GM19397 (cell line): ENCODE results near the gene AMMECR1.

Experiments used
- ATAC-seq: cut with Tn5 transposase; IDR thresholded peaks from one replicate; pipeline ENCODE4 v1.9.1; 2021; ENCODE audit warnings: mild to moderate bottlenecking, moderate library complexity; ENCODE audit not compliant: unreplicated experiment

Gene AMMECR1

DNA sequence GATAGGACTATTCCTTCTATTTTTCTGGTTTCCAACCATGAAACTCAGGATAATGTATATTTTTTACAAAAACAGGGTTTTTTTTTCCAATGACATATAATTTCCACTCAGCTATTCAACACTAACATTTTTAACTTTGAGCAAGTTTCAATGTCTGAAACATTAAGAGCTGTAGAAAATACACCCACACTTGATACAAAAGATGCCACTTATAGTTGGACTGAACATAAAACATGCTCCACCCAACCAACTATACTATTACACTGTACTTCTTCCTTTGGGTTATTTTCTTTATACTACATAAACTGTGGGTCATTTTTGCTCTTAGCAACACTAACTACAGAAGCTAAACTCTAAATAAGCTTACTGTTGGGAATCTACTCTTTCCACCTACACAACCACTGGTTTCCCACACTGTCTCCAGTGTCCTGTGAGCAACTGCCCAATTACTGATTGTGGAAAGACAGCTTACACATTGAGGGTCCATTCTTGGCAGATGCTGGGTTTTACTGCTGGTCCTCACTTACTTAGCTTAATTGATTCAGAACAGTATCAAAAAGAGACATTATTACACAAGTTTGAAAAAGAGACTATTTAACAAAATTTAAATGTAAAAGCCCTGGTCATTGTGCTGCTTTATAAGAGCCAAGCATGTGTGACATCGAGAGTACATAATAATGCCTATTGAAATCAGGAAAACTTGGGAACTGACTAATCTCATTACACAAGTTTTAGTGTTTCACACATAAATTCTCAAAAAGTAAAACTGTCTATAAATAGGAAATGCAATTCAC lies 6.3 kb downstream of the AMMECR1 start:
- ATAC-seq: no peak

DNA sequence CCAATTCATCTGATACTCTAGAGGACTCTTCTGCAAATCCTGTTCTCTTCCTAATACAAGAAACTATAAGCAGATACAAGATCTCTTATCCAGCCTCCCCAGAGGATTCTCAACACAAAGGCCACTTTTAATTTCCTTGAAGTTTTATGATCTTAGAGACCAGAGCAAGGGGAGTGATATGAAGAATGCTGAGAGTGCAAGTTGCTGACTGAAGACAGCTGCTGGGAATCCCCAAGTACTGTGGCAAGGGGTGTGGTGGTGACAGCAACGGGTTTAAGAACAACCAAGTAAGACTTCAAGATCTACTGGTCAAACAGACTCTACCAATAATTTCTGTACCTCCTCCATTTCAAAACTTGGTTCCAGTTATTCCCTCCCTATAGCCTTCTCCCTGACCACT lies 7.0 kb downstream of the AMMECR1 start:
- peak; percentile 76 for ATAC-seq

DNA sequence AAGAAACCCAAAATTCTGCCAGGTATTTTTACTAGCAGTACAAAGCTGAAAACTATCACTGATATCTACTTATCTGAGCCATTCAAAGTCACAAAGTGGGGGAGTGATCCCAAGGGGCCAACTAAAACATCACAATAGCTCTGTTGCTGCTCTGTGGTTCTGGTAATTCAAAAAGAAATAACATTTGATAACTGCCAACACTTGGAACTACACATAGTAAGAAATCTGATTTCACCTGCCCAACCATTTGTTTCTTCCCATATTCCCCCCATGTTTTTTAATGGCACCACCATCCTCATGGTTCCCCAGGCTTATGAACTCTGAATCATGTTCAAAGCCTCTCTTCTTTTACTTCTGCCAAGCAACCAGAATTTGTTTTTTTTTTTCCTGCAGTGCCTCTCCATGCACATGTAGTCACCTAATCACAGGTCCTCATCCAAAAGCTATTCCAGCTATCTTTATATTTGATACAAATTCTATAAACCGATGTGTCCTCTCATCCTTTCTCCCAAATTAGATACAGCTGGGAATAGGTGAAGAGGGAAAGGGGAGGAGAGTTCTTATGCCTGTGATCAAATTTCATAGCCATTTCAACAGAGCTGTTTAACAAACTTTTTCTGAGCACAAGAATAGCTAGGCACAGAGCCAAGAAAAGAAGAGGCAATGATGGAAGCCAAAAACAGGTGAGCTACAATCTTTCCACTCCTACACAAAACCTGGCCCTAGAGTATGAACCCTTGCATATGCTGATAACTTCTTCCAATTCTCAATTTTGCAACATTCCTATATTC lies 7.7 kb downstream of the AMMECR1 start:
- ATAC-seq: no peak

DNA sequence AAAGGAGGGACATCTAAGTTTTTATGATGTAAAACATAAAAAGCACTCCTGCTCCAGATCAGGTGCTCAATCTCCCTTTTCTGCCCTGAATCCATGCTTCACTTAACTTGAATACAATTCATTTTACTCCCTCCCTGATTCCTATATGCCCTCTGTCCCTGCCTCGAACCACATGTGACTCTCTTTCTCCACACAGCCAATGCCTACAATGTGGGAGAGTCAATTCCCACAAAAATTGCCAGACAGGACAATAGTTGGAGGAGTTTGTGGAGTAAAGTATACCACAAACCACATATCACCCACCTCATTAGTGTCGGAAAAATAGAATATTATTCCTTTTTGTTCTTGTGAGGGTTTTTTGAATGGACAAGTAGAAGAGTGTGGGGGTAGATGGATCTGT lies 9.7 kb downstream of the AMMECR1 start:
- no peak for ATAC-seq

DNA sequence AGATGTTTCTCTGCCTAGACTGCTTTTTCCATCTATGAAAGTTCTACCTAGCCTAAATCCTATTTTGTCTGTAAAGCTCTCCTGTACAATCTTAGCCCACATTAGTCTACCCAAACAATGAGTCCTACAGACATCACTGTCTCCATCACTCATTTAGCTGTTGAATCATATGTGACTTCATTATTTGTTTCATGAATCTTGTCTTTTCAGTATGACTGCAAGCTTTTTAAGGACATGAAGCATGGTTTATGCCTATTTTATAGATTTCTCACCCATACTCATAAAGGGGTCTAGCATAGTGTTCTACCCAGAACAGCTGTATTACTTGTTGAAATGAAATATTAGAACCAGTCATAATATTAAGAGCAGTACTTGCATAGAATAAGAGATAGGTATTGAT lies 13.0 kb downstream of the AMMECR1 start:
- no peak for ATAC-seq

DNA sequence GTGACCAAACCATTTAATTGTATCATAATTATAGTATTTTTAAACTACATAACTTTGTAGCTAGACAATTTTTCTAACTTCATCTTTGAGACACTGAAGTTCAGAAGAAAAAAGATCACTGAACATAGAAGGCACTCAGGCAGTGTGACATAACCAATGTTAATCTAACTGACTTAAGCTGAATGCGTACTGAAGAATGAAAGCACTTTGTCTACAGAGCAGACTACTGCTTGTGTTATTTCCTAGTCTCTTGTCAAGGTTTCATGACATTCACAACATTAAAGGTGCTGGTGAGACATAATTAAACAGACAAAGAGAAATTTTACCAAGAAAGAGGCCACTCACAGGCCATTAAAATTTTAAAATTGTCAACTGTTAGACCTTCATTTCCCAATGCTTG lies 13.5 kb downstream of the AMMECR1 start:
- no peak for ATAC-seq

DNA sequence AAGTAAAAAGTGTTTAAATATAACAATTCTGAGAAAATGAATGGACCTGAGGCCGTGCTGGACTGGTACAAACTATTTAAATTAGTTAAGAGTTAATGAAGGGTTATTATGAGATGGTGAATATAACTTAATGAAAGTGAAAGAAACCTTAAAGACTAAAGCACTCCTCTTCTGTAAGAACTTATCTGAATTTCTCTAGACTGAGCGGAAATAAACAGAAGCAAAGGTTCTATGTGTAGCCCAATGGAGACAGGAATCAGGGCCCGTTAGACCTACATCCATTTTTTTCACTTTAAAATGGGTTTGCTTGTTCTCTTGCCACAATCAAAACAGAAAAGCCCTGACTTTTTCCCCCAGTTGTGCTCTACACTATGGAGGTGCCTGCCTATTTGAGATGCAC lies 14.9 kb downstream of the AMMECR1 start:
- ATAC-seq: no peak

DNA sequence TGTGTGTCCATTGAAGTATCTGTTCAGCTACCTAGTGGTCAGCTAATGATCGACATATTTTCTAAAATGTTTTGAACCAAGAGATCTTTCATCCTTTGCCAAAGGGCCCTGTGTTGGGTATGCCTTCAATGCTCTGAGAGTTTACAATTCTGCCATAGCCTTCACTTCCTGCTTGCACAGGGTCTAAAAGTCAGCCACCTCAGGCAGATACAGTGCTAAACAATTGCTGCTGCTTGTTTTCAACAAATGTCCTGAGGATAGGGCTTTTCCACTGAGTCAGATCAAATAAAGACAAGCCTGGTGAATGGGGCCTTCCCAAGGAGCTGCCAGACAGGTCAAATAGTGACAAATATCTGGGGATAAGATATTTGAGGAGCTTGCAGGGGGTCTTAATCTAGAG lies 16.7 kb downstream of the AMMECR1 start:
- ATAC-seq: no peak

DNA sequence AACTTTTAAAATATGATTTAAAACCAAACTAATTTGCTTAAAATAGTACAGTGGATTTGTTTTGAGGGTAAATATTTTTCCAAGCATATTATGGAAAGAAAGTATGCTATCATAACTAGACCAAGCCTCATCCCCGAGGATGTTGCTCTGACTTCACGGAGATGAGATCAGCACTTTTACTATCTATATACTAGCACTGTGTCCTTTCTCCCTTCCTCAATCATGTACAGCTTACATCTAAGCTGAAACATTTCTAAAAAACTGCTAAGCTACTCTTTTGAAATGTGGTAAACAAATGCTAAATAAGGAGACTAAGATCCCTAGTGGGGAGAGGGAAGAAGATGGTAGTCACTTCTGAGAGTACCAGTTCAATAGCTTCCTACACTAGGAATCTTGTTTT lies 23.8 kb downstream of the AMMECR1 start:
- no peak for ATAC-seq

DNA sequence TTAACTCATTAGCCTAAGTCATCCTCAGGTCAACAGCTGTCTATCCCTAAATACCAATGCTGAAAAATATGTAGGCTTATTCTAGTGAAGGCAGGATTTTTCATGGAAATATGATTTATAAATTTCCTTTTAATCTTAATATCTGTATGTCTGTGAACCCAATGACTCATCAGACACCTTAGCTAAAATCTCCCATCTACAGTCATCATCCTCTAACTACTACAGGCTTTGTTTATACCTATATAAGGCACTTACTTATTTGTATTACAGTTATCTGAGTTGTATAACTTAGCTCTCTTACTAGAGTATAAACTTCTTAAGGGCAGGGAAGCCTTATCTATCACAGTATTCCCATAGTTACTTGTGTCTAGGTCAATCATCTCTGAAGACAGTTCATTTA lies 24.2 kb downstream of the AMMECR1 start:
- ATAC-seq: no peak

DNA sequence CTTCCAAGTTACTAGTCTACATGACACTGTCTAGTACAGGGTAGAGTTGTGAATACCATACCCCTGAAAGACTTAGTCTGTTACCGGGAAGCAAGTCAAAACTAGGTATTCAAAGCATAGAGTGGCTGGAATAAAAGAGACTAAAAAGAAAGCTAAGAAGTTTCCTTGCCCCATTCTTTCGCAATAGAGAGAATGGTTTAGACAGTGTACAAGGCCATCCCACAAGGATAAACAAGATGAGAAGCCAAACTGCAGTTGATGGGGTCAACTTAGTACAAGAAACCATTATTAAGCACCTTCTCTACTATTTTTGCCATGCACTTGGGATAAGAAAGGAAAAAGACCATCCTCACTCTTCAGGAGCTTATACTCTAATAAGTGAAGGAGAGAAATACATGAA lies 30.3 kb downstream of the AMMECR1 start:
- no peak for ATAC-seq

DNA sequence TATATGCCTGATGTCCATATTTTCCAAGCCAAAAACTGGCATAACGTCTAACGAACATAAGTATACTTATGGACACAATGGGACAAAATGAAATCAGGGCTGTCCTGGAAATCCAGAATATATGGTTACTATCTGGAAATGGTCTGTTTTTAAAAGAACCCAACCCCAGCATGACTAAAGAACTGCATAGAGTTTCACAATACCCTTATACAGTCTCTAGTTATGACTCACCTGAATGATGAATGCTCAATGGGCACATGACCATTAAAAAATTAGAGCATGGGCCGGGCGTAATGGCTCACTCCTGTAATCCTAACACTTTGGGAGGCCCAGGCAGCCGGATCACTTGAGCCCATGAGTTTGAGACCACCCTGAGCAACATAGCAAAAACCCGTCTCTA lies 31.8 kb downstream of the AMMECR1 start:
- no peak for ATAC-seq

DNA sequence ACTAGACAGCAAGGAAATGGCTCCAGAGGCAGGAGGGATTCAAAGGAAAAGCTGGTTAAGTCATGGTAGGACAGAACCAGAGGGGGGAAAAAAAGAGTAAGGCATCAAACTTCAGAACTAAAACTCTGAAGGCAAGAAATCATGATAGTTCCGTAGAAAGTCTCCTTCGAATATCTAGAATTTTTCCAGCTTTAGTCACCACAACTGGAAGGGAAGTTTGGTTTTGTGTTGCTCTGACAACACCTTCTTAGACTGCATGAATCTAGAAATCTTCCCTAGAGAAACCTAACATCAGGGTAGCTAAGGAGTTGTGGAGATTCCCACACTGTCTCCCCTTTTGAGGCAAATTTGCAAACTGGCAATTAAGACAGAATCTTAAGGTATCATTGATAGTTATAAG lies 33.7 kb downstream of the AMMECR1 start:
- no peak for ATAC-seq

DNA sequence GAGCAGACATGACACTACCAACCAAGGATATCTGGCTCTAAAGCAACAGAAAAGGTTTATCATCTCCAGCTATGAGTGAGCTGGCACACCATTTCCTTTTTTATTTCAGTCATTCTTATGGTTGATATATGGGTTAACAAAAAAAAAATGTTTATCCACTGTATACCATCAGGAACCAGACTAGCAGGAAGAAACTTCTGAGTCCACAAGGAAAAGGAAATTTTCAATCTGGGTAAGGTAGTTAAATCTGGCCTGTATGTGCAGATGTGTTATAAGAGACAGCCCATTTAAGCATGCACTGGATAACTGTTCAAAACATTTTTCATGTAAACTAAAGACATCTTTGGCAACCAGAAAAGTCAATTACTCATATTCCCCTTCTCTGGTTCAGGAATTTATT lies 35.0 kb downstream of the AMMECR1 start:
- ATAC-seq: no peak

DNA sequence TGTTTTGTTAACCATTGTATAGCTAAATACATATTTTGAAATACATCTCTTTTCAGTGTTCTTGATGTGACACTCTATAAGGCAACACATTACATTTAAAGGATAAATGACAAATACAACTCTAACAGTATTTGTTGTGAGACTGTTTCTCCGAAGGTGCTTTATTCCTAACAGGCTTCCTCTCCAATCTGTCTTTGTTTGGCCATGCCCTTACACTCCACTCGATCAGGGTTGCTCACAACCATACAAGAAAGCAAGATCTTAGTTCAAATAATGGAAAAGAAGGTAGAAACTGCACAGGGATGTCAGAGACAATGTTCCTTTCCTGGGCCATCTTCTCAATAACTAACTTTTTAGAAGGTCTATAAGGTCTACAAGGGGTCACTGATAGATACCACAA lies 36.5 kb downstream of the AMMECR1 start:
- no peak for ATAC-seq

DNA sequence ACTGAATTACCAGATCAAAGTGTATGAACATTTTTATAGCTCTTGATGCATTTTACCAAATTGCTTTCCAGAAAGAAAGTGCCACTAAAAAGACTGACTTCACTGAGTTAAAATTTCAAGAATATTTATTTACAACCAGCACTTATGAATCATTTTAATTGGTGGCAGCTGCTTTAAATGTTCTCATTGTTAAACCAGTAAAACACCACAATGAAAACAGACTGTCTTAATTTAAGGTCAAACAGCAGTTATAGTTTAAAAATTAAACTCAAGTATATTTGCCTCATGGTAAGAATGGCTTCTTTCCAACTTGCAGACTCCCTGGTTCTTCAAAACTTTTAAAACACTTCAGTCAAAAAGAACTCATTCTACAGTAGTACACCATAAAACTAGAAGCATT lies 36.9 kb downstream of the AMMECR1 start:
- ATAC-seq: no peak

DNA sequence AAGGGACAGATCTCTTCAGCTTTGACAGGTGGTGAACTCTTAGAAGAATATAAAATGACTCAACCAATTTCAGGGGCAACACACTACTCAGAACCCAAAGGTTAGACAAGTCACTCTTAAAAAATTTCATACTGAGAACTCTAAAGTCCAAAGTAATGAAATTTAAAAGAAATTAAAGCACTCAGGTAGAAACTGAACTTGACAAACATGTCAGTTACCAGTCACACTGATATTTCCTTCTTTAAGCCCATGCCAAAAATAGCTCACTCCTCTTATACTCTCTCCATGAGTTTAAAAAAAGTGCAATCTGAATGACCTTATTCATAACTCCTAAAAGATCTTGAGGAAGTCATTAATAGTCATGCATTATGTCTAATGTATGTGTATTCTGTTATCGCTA lies 40.3 kb downstream of the AMMECR1 start:
- ATAC-seq: no peak

DNA sequence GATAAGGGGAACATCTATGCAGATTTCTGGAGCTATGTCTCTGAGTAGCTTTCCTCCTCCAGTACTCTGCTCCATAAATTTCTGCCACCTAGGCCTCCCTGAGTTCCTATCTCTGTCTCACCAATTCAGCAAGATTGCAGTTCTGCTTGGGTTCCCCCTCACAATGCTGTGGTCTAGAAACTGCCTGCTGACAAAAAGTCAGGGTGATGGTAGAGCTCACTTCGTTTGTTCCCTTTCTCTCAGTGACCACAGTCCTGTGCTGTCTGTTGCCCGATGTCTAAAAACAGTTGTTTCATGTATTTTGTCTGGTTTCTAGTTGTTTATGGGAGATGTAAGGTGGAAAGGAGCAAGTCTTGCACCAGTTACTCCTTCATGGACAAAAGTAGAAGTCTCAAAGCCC lies 41.1 kb downstream of the AMMECR1 start:
- peak; percentile 95 for ATAC-seq

DNA sequence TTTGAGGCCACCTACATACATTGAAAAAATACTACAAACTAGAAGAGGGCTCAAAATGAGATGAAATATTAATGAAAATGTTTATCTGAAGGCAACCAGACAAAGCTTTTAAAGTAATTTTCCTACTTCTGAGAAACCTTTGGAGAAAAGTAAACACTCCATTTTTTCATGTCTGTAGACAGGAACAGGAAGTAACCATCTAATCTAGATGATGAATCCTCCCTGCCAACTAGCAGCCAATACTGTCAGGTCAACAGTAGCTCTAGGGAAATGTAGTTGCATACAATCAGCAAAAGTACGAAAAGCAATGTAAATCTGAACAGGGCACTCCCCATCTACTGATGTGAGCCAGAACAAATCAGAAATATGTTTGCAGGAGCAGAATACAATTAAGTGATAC lies 49.0 kb downstream of the AMMECR1 start:
- ATAC-seq: no peak

DNA sequence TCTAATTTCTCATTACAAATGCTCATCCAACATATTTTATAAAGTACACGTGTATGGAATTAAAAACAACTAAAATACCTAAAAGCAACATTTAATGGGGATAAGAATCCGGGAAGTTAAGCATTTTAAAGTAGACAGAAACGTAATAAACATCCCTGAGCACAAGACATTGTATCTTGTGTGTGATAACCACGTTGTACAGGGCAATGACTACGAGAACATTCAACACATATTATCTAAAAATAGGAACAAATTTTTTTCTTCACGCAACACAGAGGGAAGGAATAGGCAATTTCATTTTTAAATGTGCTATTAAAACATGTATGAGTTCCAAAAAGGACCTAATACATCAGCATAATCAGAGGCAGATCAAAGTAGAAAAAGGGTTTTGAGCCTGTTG lies 49.5 kb downstream of the AMMECR1 start:
- ATAC-seq: no peak

DNA sequence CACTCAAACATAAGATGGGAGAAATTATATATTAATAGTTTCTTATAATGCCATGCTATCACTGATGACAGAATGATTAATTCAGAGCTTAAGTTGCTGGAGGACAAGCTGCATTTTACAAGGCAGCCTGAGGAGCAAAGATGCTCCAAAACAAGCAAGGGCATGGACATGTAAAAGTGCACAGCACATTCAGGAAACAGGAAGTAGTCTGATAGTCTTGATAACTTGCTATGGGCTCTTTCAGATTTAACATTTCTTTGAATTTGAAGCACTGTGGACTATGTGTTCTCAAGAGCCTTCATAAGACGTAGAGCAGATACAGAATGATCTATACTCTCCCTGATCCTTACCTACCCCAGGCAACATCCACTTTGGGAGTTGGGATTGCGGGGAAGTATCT lies 50.0 kb downstream of the AMMECR1 start:
- no peak for ATAC-seq

DNA sequence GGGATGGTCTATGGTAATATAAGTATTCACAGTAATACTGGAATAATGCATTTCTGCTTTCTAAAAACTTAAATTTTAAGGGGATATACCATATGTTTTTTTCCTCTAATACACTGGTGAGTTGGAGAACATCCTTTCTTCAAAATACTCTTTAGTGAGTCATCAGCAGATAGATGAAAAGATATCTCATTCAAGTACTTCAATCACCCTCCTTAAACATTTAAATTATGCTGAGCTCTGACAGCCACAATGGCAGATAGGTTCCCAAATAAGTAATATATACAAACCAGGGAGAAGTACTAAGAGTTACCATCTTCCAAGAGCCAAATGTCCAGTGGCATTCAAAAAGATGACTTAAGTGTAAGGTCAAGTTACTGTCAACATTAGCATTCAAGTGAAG lies 52.2 kb downstream of the AMMECR1 start:
- no peak for ATAC-seq

DNA sequence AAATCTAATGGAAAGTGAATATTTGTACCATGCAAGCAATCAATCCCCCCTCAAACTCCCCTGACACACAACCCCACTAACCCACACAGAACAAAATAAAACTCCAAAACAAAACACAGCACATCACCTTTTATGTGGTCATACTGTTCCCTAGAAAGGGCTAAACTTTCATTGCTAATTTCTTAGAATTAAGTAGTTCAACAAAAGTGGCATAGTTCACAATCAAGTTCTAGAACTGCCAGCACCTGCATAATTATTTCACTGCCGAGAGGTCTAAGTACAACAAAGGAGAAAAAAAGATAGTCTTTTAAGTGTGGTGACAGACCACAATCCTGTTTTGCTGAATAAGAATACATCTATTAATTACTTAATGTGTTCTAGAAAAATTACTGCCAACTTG lies 58.8 kb downstream of the AMMECR1 start:
- ATAC-seq: no peak
